Coronary artery (tissue), 2 donors: ENCODE measurements around the gene TAPT1.

Source experiments
- DNase-seq: peaks from one replicate; pipeline ENCODE4 v3.0.0-alpha.2; 2017; ENCODE audit warnings: low spot score
- H3K27ac ChIP-seq, 2 donors: fragments of 200-600 bp; sonication (generic); one replicate each; pipeline ENCODE4 v1.5.1; 2016 to 2019
- H3K4me3 ChIP-seq: fragments of 200-600 bp; sonication (generic); 2 replicates; pipeline ENCODE4 v1.5.1; 2016; ENCODE audit warnings: mild to moderate bottlenecking, moderate library complexity
- CTCF ChIP-seq: fragments of 200-600 bp; sonication (generic); IDR thresholded peaks from one replicate; pipeline ENCODE4 v1.5.1; 2019; ENCODE audit warnings: antibody characterized with exemption

TAPT1 gene

GRCh38 chr4:16248605-16249004 lies 22.3 kb upstream of the TAPT1 start:
- TF ChIP-seq CTCF, result no peak
- no peak for DNase-seq
- H3K27ac ChIP-seq, result no peak overlapping the region
- H3K4me3 ChIP-seq, result no peak overlapping the region

GRCh38 chr4:16245241-16245640 lies 19.0 kb upstream of the TAPT1 start:
- H3K27ac ChIP-seq, result no peak overlapping the region
- TF ChIP-seq CTCF, result no peak
- DNase-seq, result no peak
- no peak overlapping the region for H3K4me3 ChIP-seq

- H3K27ac ChIP-seq, result no peak overlapping the region
- no peak for DNase-seq
- TF ChIP-seq CTCF, result no peak
- no peak overlapping the region for H3K4me3 ChIP-seq
These were observed 17.0 kb upstream of the TAPT1 start for GRCh38 chr4:16243285-16243684.

- TF ChIP-seq CTCF, result no peak
- no peak overlapping the region for H3K4me3 ChIP-seq
- DNase-seq, result no peak
- H3K27ac ChIP-seq, result no peak overlapping the region
These were observed 14.0 kb upstream of the TAPT1 start for GRCh38 chr4:16240300-16240699.

- no peak overlapping the region for H3K27ac ChIP-seq
- no peak for TF ChIP-seq CTCF
- no peak overlapping the region for H3K4me3 ChIP-seq
- no peak for DNase-seq
These were observed 12.8 kb upstream of the TAPT1 start for GRCh38 chr4:16239086-16239485.

GRCh38 chr4:16238327-16238726 lies 12.1 kb upstream of the TAPT1 start:
- no peak overlapping the region for H3K27ac ChIP-seq
- DNase-seq, result no peak
- no peak for TF ChIP-seq CTCF
- H3K4me3 ChIP-seq, result no peak overlapping the region

- no peak for TF ChIP-seq CTCF
- DNase-seq, result no peak
- Histone ChIP-seq H3K4me3 (no peak overlapping the region), H3K27ac (no peak overlapping the region)
These were observed 11.4 kb upstream of the TAPT1 start for GRCh38 chr4:16237715-16238114.
